ENCODE measurements around the gene TDRD1. TPM values are rescaled to one million over a fixed set of nuclear protein-coding genes. Genes with fewer than 3 reads are reported as not detected.

Gene TDRD1
- total RNA-seq, 1 experiment from 2014 or later: not detected

DNA sequence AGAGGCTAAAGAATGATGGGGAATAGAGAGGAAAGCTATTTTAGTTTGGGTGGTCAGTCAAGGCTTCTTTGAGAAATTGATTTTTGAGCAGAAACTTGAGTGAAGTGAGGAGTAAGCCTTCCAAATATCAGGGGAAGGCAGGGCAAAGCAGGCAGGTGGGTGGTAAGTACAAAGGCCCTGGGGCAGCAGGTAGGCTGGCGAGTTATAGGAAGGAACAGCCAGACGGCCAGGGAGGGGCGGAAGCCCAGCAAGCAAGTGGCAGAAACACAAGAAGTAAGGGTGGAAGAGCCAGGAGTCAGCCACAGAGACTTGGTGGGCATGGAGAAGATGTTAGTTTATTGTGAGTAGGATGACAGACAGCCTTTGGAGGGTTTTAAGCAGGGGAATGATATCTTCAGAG lies 94.8 kb downstream of the TDRD1 start:
- Histone ChIP-seq H3K27ac (ENCODE audit: low read depth, low read length) (no peak overlapping the region), H3K9me2 (ENCODE audit: insufficient read depth) (no peaks in the 10 kb centered on the region), H3K27me3 (ENCODE audit: insufficient read depth, low read length) (peaks cover 12% of the 10 kb centered on the region), H3K79me2 (ENCODE audit: insufficient read depth, low read length) (no peaks in the 10 kb centered on the region), H3K4me1 (ENCODE audit: control insufficient read depth in 1 of 2, insufficient read depth in 2 of 2, low read length in 2 of 2) (peaks cover 10 to 14% of the 10 kb centered on the region in 2 experiments), H3K4me3 (replicated peaks in 1 of 2; ENCODE audit: low read depth in 1 of 2, low read length in 2 of 2) (no peak overlapping the region), H3K9me3 (ENCODE audit: control insufficient read depth in 1 of 2, insufficient read depth in 1 of 2, low read depth in 1 of 2, low read length in 2 of 2) (no peaks in the 10 kb centered on the region), H3K4me2 (ENCODE audit: low read length) (no peak overlapping the region), H2AFZ (ENCODE audit: low read depth, low read length, poor library complexity, severe bottlenecking) (no peak overlapping the region), H4K20me1 (ENCODE audit: insufficient read depth) (no peaks in the 10 kb centered on the region), H3K36me3 (ENCODE audit: control insufficient read depth in 1 of 2, insufficient read depth in 2 of 2, low read length in 2 of 2) (no peaks in the 10 kb centered on the region), H3K9ac (ENCODE audit: low read length) (no peak overlapping the region)
- no TSS peak for BruUV-seq (replicated peaks)
- RAD21 ChIA-PET (ENCODE audit: low non-redundant PET in 1 of 2, low total read pairs in 2 of 2, uncharacterized antibody in 2 of 2, unreplicated experiment in 2 of 2): no interaction called here
- no peak for ATAC-seq
- intact Hi-C loops (cut with micrococcal nuclease): no loop called here
- TF ChIP-seq YY1 (IDR thresholded peaks at IDR 0.05; ENCODE audit: extremely low read depth, insufficient replicate concordance, low read depth, low read length) (no peak), FOSL1 (IDR thresholded peaks at IDR 0.05; ENCODE audit: low read depth) (no peak), SRF (IDR thresholded peaks at IDR 0.05; ENCODE audit: low read depth) (no peak), EGR1 (IDR thresholded peaks at IDR 0.05; ENCODE audit: low read depth) (no peak), JUND (IDR thresholded peaks at IDR 0.05) (no peak), ELF1 (IDR thresholded peaks at IDR 0.05; ENCODE audit: borderline replicate concordance, low read depth) (no peak), SIN3A (IDR thresholded peaks at IDR 0.05; ENCODE audit: low read depth) (no peak), ZNF274 (IDR thresholded peaks at IDR 0.05; ENCODE audit: low read depth, low read length) (no peak), CBX3 (IDR thresholded peaks at IDR 0.05; ENCODE audit: low read depth) (no peak), TCF7L2 (IDR thresholded peaks at IDR 0.05; ENCODE audit: borderline replicate concordance, extremely low read depth, insufficient read depth, insufficient read length) (no peak), CEBPB (IDR thresholded peaks at IDR 0.05; ENCODE audit: low read depth) (no peak), EZH2phosphoT487 (IDR thresholded peaks at IDR 0.05; ENCODE audit: borderline replicate concordance) (no peak), RAD21 (IDR thresholded peaks at IDR 0.05; ENCODE audit: low read depth) (no peak), POLR2AphosphoS5 (IDR thresholded peaks at IDR 0.05; ENCODE audit: low read depth, low read length) (no peak)
- TF ChIP-seq, protein P1, sequence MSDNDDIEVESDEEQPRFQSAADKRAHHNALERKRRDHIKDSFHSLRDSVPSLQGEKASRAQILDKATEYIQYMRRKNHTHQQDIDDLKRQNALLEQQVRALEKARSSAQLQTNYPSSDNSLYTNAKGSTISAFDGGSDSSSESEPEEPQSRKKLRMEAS (IDR thresholded peaks at IDR 0.05): no peak
- TF ChIP-seq, protein P2, sequence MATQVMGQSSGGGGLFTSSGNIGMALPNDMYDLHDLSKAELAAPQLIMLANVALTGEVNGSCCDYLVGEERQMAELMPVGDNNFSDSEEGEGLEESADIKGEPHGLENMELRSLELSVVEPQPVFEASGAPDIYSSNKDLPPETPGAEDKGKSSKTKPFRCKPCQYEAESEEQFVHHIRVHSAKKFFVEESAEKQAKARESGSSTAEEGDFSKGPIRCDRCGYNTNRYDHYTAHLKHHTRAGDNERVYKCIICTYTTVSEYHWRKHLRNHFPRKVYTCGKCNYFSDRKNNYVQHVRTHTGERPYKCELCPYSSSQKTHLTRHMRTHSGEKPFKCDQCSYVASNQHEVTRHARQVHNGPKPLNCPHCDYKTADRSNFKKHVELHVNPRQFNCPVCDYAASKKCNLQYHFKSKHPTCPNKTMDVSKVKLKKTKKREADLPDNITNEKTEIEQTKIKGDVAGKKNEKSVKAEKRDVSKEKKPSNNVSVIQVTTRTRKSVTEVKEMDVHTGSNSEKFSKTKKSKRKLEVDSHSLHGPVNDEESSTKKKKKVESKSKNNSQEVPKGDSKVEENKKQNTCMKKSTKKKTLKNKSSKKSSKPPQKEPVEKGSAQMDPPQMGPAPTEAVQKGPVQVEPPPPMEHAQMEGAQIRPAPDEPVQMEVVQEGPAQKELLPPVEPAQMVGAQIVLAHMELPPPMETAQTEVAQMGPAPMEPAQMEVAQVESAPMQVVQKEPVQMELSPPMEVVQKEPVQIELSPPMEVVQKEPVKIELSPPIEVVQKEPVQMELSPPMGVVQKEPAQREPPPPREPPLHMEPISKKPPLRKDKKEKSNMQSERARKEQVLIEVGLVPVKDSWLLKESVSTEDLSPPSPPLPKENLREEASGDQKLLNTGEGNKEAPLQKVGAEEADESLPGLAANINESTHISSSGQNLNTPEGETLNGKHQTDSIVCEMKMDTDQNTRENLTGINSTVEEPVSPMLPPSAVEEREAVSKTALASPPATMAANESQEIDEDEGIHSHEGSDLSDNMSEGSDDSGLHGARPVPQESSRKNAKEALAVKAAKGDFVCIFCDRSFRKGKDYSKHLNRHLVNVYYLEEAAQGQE (IDR thresholded peaks at IDR 0.05; ENCODE audit: low read depth): no peak
- TF ChIP-seq, protein P3, sequence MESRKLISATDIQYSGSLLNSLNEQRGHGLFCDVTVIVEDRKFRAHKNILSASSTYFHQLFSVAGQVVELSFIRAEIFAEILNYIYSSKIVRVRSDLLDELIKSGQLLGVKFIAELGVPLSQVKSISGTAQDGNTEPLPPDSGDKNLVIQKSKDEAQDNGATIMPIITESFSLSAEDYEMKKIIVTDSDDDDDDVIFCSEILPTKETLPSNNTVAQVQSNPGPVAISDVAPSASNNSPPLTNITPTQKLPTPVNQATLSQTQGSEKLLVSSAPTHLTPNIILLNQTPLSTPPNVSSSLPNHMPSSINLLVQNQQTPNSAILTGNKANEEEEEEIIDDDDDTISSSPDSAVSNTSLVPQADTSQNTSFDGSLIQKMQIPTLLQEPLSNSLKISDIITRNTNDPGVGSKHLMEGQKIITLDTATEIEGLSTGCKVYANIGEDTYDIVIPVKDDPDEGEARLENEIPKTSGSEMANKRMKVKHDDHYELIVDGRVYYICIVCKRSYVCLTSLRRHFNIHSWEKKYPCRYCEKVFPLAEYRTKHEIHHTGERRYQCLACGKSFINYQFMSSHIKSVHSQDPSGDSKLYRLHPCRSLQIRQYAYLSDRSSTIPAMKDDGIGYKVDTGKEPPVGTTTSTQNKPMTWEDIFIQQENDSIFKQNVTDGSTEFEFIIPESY (IDR thresholded peaks at IDR 0.05; ENCODE audit: extremely low read depth, insufficient replicate concordance, low read length): no peak
- TF ChIP-seq, protein P4, sequence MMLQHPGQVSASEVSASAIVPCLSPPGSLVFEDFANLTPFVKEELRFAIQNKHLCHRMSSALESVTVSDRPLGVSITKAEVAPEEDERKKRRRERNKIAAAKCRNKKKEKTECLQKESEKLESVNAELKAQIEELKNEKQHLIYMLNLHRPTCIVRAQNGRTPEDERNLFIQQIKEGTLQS (IDR thresholded peaks at IDR 0.05): no peak
- CTCF ChIA-PET: no interaction called here
- POLR2A ChIA-PET: no interaction called here
- DNase-seq (ENCODE audit: low read depth, low spot score): no peak

All from HCT116 (cell line).